C1 segment of cervical spinal cord (tissue), 14 donors: ENCODE measurements around the gene ACER1.
"Not testable (repeated sequence)": the region's sequence is repeated elsewhere in the genome, so short reads cannot be mapped to it uniquely, and the experiment has no call there.

ENCODE experiments used
- DNase-seq, 14 donors: peaks; one replicate each; lab custom pipeline; 2025; lab: John Stamatoyannopoulos, UW

The ACER1 gene

DNA sequence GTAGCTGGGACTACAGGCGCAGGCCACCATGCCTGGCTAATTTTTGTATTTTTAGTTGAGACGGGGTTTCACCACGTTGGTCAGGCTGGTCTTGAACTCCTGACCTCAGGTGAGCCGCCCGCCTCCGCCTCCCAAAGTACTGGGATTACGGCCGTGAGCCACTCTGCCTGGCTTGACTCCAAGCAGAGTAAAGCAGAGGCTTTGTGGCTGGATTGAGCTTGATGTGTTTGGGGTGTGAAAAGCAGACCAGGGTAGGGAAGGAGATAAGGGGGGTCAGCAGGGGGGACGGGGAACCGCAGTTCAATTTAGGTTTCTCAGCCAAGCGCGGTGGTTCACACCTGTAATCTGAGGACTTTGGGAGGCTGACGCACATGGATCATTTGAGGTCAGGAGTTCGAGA lies 23.8 kb upstream of the ACER1 start:
- DNase-seq: no peak

DNA sequence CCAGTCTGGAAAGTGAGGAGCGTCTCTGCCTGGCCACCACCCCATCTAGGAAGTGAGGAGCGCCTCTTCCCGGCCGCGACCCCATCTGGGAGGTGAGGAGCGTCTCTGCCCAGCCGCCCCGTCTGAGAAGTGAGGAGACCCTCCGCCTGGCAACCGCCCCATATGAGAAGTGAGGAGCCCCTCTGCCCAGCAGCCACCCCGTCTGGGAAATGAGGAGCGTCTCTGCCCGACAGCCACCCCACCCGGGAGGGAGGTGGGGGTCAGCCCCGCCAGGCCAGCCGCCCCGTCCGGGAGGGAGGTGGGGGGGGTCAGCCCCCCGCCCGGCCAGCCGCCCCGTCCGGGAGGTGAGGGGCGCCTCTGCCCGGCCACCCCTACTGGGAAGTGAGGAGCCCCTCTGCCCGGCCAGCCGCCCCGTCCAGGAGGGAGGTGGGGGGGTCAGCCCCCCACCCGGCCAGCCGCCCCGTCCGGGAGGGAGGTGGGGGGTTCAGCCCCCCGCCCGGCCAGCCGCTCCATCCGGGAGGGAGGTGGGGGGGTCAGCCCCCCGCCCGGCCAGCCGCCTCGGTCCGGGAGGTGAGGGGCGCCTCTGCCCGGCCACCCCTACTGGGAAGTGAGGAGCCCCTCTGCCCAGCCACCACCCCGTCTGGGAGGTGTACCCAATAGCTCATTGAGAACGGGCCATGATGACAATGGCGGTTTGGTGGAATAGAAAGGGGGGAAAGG lies 22.1 kb upstream of the ACER1 start:
- DNase-seq: not testable (repeated sequence)

DNA sequence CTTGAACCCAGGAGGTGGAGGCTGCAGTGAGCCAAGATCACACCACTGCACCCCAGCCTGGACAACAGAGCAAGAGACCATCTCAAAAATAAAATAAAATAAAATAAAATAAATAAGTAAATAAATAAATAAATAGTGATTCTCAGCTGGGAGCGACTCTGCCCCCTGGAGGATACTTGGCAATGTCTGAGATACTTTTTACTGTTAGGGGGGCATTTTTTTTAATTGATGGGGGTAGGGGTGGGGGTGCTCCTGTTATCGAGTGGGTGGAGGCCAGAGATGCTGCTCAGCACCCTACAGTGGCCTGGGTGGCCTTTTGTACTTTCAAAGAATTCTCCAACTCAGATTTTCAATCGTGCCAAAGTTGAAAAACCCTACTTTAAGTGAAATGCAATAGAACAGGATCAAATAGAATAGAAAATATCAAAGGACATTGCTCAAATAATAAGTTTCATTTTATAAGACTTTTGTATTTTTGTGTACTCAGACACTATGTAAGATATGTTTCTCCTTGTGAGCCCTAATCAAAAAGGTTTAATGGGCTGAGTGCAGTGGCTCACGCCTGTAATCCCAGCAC lies 20.8 kb upstream of the ACER1 start:
- DNase-seq: no peak

GRCh38 chr19:6352381-6353165 lies 19.2 kb upstream of the ACER1 start:
- no peak for DNase-seq

DNA sequence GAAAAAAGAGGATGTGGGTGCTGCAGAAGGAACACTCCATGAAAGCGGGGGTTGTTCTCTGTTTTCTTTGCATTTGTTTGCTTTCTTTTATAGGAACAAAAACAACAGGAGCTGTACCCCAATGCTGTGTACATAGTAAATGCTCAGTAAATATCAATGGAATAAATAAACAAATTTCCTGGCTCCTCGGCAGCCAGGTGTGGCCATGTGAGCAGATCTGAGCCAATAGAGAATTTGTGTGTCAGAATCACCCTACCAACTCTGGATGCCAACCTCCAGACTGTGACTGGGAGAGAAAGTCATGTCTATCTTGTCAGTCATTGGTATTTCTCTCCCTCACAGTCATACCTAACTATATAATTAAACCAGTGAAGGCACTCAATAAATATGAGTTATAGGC lies 17.3 kb upstream of the ACER1 start:
- no peak for DNase-seq

- not testable (repeated sequence) for DNase-seq
These were observed 15.9 kb upstream of the ACER1 start for GRCh38 chr19:6349271-6349670.

DNA sequence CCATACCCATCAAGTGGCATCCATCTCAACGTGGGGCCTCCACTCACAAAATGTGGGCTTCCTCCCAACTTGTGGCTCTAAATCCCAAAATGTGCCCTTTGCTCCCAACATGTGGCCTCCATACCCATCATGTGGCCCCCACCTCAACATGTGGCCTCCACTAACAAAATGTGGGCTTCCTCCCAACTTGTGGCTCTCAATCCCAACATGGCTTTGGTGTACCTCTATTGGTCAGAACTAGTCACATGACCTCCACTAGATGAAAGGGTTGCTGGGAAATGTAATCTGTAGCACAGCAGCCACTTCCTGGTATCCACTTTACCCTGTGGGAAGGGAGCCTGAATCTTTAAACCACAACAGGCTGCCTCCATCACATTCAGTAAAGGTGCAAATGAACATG lies 10.1 kb upstream of the ACER1 start:
- DNase-seq: no peak

- DNase-seq: no peak
These were observed 7.2 kb upstream of the ACER1 start for GRCh38 chr19:6340493-6341201.

GRCh38 chr19:6334490-6335285 lies 1.3 kb upstream of the ACER1 start:
- DNase-seq: no peak

GRCh38 chr19:6326815-6327214 lies 6.6 kb downstream of the ACER1 start:
- DNase-seq: no peak

DNA sequence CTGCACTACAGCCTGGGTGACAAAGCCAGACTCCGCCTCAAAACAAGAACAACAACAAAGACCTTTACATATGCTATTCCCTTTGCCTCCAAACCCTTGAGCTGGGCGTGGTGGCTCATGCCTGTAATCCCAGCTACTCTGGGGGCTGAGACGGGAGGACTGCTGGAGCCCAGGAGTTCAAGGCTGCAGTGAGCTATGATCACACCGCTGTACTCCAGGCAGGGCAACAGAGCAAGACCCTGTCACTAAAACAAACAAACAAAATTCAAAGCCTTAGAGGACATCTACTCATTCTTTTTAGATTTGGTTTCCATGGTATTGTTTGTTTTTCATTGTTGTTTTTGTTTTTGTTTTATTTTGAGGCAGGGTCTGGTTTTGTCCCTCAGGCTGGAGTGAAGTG lies 7.8 kb downstream of the ACER1 start:
- no peak for DNase-seq

GRCh38 chr19:6324757-6325156 lies 8.7 kb downstream of the ACER1 start:
- DNase-seq: no peak

DNA sequence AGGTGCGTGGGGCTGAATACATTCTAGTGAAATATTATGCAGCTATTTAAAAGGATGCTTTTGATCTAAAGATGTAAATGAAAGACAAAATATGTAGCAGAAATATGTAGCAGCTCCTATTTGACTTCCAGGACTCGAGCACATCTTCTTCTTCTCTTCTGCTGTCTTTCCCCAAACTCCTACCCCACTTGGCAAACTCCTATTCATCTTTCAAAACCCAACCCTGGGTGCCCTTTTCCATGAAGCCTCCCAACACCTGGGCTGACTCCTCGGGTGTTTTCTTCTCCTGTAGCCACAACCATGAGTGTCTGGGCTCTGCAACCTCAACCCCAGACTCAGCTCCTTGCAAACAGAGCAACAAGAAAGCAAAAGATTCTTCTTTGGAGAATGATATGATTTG lies 11.1 kb downstream of the ACER1 start:
- DNase-seq: no peak

DNA sequence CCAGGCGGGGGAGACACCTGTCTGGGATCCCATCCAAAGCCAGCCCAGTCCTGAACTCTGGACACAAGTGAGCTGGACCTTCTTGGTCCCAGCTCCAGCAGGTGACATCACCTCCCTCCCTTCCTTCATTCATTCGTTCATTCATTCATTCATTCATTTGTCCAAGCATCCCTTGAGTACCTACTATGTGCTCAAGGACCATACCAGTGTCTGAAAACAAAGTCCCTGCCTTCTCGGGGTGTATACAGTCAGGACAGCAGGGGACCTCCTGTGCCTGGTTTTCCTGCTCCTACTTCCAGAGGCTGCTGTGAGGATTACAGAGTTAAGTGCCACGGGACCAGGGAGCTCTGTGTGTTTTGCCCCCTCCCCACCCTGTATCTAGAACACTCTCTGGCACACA lies 14.0 kb downstream of the ACER1 start:
- DNase-seq: no peak

DNA sequence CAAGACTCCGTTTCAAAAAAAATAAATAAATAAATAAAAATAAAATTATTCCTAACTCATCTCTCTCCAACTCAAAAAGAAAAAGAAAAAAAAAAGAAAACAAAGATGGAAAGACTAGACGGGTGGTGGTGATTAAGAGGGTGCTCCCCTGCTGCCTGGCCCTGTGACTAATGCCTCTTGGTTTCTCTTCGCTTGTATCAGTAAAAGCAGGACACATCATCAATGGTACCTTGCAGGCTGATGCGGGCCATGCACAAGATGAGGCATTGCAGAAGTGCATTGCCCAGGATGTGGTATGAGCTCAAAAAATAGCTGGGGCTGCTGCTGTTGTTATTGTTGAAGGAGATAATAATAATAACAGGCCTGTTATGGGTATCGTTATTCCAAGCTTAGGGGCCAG lies 14.6 kb downstream of the ACER1 start:
- no peak for DNase-seq

- not testable (repeated sequence) for DNase-seq
These were observed 17.8 kb downstream of the ACER1 start for GRCh38 chr19:6315646-6316045.

- no peak for DNase-seq
These were observed 19.9 kb downstream of the ACER1 start for GRCh38 chr19:6313398-6313969.

DNA sequence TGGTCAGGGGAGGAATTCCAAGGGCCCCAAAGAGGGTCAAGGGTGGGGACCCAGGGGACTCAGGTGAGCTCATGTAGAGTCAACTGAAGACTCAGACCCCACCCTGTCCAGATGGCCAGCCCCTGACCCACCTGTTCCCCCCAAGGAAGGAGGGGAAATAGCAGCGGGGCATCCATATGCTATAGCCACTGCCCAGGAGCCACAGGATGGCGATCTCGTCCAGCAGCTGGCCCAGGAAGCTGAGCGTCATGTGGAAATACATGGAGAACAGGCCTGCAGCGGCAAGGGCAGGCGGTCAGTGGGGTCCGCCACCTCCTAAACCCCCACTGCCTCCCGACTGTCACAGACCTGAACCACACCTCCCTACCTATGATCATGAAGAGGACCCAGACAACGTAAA lies 21.4 kb downstream of the ACER1 start:
- no peak for DNase-seq

DNA sequence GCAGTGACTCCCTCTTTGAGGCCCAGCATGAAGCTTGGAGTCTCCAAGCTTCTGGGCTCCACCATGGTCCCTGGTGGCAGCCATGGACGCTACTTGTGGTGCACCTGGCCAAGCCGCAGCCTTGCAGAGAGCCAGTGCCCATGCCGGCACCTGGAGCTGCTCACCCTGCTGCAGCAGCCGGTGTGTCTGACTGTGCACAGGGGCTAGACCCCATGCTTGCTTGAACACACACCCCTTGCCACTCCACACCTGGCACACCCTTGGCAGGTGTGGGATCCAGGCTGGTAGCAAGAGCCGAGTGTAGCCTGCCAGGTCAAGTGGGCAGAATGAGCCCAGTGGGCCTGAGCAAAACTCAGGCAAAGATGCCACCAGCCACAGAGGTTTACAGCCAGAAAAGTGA lies 35.0 kb downstream of the ACER1 start:
- no peak for DNase-seq

DNA sequence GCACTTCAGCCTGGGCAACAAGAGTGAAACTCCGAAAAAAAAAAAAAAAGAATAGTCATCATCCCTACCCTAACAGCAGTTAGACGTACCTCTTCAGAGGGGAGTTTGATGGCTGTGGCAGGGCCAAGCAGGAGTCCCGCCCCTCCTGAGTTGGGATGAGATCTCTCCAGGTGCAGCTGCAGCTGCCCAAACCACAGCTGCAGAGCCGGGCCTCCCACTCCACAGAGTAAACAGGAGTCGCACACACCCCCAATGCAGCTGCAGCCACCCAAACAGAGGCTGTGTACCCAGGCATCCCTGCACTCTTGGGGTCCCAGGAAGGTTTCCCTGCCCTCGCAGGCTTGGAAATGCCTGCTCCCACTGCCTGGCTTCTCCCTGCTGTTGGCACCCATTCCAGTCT lies 36.2 kb downstream of the ACER1 start:
- DNase-seq: no peak

DNA sequence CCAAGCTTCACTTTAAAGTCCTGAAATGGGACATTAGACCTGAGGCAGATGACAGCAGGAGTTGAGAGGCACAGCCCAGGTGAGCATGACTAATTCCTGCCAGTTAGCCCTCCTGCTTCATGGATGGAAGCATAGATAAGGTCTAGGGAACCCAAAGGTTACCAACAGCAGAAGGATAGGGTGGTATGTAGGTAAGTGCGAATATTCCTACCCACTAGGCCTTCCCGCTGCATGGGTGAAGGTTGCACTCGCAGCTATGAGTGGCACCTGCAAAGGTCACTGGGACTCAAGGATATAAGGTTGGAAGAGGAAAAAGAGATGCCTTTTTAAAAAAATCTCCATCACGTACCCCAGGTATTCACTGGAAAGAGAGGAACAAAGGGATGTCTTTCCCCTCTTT lies 41.4 kb downstream of the ACER1 start:
- no peak for DNase-seq
